ENCODE measurements around the gene DFFA.

GRCh38 chr1:10504249-10504648 lies 31.9 kb upstream of the DFFA start:
- TF ChIP-seq EZH2 (IDR thresholded peaks at IDR 0.05; ENCODE audit: low read length, missing control alignments) (no peak), CTCF (conservative IDR thresholded peaks at IDR 0.05 in 1 of 2, IDR thresholded peaks at IDR 0.05 in 1 of 2; ENCODE audit: low read depth in 1 of 2, low read length in 2 of 2) (no peak)
